GM18868 (cell line): ENCODE data around the gene FARP2.
"Not testable (repeated sequence)": the region's sequence is repeated elsewhere in the genome, so short reads cannot be mapped to it uniquely, and the experiment has no call there.

Experiments used
- ATAC-seq: cut with Tn5 transposase; IDR thresholded peaks from one replicate; pipeline ENCODE4 v1.9.1; 2021; ENCODE audit warnings: mild to moderate bottlenecking, moderate library complexity; ENCODE audit not compliant: unreplicated experiment

FARP2 gene

DNA sequence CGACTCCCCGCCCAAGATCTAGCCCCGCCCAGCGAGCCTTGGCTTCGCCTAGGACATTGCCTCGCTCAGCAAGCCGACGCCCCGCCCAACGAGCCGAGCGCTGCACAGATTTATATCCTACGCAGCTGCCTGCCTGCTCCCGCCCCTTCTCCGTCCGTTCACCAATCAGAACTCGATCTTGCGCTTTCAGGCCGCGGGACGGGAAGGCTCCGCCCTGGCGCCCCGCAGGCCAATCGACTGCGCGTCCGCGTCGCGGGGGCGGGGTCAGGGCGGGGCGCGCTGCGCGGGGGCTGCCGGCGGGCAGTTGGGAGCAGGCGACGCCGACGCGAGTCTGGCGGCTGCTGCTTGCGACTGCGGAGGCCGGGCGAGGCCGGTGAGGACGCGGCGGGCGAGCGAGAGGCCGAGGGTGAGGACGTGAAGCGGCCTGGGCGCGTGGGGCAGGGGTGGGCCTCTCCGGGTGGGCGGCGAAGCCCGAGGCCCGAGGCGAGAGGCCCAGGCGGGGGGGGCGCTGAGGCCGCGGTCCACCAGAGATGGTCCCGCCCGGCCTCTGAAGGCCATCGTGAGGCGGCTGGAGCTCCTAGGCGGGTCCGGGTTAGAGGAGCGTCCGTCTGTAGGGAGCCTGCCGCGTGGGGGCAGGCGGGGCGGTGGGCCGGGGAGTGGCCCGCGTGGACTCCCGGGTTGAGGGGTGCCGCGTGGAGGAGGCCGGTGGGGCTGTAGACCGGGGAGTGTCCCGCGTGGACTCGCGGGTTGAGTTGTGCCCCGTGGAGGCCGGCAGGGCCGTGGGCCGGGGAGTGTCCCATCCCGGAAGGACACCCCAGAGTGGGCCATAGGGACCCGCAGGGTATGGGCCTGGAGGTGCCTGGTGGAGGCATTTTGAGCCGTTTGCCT lies at the start of gene FARP2:
Gene FARP2, plus strand, starts transcription at position 303 of the 888 bp plus-strand sequence. CDS start 16,823 bp downstream, outside the sequence.
- peak; percentile 80 for ATAC-seq

GRCh38 chr2:241307055-241307454 lies 49.0 kb upstream of the FARP2 start:
- no peak for ATAC-seq

GRCh38 chr2:241308267-241308666 lies 47.8 kb upstream of the FARP2 start:
- ATAC-seq = no peak

DNA sequence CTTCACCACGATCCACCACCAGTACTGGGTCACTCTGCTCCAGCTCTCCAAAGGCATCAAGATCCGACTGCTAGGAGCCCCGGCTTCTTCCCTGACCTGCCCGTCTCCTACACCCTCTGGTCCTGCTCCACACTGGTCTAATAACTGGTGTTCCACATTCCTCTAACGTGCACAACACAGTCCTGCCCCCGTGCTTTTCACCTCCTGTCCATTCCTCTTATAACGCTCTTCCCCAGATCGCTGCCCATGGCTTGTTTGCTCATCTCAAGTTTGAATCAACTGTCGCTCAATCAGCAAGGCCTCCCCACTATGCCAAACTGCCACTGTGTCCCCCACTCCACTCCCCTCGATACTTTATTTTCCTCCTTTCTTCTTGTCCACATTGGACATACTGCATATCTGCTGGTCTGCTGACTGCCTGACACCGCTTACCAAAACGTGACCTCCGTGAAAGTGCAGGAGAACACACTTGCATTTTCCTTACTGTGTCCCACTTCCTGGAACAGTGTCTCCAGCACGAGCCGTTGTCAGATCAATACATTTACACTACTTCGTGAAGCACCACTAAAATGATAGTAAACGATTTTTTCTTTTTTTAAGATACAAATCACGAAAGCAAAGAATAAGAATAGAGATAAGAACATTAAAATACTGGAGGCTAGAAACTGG lies 47.1 kb upstream of the FARP2 start:
- no peak for ATAC-seq

- ATAC-seq = peak; percentile 62
Observed at GRCh38 chr2:241309684-241310117, 46.4 kb upstream of the FARP2 start.

GRCh38 chr2:241310917-241311566 lies 45.0 kb upstream of the FARP2 start:
- no peak for ATAC-seq

DNA sequence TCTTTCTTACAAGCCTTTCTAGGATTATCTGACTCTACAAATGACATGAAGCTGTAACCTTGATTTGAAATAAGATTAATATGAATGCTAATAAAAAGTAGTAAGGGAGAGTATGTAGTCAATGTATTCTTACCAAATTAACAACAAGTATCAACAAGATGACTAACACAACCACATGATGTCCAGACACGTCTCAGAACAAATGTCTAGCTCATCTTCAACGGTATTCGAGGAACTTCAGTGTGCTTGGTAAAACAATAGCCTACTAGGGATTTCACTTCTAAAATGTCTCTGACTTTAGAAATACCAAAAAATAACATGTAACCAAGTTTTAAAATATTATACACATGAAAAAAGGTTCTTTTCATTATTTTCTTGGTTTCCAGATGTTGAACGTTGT lies 44.0 kb upstream of the FARP2 start:
- no peak for ATAC-seq

DNA sequence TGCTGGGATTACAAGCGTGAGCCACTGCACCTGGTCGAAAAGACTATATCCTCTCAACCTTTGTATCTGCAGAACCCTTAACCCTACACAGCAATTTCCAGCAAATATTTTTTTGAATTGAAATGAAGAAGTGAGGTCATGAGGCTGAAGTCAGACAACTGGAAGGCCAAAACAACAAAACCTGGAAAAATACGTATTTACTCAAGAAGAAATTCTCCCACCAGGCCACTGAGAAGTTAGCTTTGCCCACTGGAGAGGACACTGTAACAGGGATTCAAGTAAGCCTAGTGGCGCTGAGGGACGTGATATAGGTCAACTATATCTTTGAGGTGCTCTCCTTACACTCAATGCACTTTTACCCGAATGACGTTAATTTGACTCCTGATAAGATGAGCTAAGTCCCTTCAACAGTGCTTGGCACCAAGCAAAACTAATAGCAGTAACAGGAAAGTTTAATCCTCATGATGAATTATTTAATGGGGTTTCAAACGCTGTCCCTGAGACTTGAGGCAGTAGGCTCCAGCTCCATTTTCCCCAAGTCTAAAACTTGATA lies 42.5 kb upstream of the FARP2 start:
- no peak for ATAC-seq

DNA sequence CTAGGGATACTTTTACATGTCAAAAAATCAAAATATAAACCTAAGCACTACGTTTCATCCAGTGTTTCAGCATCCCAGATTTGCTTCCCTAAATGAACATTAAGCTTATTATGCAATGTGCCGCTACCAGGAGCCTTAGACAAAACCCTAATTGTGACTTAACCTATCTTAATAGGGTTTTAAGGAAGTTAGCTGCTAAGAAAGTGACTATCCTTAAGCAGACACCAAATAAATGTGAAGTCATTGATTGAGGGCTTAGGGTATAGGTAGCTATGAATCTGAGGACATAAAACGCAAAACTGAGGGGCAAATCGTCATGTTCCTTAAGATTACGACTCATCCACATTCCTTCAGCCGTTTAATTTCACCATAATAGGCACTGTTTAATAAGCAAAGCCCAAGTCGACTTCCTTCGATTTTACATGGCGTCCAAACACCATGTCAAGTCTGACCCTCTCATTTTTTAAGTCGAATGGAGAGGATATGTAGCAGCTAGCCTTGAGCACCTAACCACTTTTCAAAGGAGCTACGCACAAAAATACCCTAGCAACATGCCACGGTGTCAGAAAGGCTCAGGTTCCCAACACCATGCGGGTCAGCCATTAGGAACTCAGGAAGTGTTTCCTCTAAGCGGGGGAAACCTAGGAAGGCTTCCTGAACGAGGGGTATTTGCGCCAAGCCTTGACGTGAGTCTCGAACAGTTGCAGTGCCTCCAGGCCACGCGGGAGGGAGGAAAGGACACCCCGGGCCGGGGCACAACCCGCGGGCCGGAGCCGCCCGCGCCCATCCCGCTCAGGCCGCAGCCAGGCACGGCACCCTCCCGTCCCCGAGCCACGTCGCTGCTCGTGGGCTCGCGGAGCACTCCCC lies 41.6 kb upstream of the FARP2 start:
- no peak for ATAC-seq

DNA sequence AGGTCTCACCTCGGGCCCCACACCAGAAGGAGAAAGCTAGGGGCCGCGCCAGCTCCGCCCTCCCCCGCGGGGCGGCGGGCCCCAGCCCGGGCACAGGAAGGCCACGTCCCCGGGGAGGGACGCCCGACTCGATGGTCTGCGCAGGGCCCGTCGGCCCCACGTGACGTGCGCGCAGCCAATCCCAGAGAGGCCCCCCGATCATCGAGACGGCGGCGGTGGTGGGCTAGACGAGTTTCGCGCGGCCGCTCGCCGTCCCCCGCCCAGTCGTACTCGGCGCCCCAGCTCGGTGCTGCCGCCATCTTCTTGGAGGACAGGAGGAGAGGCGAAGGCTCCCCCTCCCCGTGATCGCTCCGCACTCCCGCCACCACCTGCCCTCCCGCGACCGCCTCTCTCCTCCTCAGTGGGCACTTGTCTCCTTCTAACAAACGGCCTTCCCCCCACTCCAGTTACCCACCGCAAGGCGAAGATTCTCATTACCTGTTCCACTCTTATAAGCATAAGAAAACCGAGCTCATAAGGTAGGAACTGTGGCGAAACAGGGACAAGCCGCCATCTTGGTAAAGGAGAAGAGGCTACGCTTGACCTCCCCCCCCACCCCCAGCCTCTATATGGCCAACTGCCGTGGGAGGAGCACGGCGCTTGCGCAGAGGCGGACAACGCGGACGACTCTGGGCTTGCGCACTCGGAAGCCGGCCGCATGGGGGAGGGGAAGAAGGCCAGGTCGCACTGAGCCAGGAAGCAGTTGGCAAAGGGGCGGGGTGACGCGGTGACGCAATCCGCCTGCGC lies 40.8 kb upstream of the FARP2 start, which contains the start of gene HDLBP:
Gene HDLBP, minus strand, starts transcription at position 580 of the 786 bp plus-strand sequence. CDS start 48,803 bp downstream, outside the sequence.
- ATAC-seq = peak; percentile 68

DNA sequence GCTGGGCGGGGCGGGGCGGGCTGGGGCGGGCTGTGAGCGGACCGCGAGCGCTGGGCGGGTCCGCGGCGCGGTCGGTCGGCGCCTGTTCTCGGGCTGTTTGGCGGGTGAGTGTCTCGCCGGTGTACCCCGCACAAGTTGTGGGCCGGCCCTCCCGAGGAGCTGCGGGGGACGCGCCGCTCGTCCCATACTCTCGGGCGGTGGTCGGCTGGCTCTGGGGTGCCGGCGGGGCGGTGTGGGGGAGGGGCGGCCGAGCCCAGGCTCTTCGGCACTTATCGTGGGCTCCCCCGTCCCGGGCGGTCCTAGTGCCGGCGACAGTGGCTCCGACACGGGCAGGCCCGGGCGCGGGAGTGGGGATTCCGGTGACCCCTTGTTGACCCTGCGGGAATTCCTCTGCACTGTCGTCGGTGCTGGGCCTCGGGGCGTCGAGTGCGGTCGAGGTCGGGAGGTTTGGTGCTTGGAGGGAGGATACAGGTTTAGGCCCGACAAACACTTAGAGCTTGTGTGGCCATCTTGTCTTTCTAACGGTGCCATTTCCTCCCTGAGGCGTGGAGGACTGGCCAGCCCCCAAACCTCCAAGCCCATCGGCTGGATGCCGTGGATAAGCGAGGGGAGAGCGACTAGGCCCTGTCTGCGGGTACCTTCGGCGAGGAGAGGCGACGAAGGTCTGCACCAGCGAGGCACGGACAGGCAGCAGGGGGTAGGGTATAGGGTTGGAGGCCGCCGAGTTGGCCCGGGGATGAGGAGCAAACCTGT lies 40.0 kb upstream of the FARP2 start, which contains the start of gene SEPTIN2:
Gene SEPTIN2, plus strand, starts transcription at position 47 of the 753 bp plus-strand sequence. CDS start 8,308 bp downstream, outside the sequence.
- peak; percentile 37 for ATAC-seq

GRCh38 chr2:241316825-241317224 lies 39.3 kb upstream of the FARP2 start:
- no peak for ATAC-seq

- no peak for ATAC-seq
Observed at GRCh38 chr2:241317391-241317790, 38.7 kb upstream of the FARP2 start.

GRCh38 chr2:241318830-241319229 lies 37.3 kb upstream of the FARP2 start:
- not testable (repeated sequence) for ATAC-seq

- no peak for ATAC-seq
Observed at GRCh38 chr2:241320394-241320793, 35.7 kb upstream of the FARP2 start.

DNA sequence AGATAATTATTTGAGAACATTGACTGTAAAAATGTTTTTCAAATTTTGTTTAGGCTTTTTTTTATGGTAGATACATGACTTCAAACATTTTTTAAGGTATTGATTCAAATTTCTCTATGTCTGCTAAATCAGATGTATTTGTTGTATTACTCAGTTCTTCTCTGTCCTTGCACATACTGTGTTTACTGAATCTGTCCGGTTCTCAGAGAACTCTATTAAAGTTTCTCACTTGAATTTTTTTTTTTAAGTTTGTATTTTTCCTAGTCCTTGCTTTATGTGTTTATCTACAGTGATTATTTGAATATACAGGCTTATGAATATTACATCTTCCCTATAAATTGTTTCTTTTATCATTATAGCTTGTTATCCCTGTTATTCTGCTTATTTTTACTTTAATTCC lies 35.1 kb upstream of the FARP2 start:
- no peak for ATAC-seq

- ATAC-seq = no peak
Observed at GRCh38 chr2:241321886-241322285, 34.2 kb upstream of the FARP2 start.

- ATAC-seq = no peak
Observed at GRCh38 chr2:241323778-241324177, 32.3 kb upstream of the FARP2 start.
